Embryonic facial prominence (tissue), 1 donor: Measurements from ENCODE around the gene LAMA2.

Experiments
- DNase-seq: peaks from one replicate; pipeline ENCODE4 v3.0.0-alpha.2; 2016; ENCODE audit errors: extremely low spot score

LAMA2 gene

GRCh38 chr6:129263176-129263575 is 380.2 kb downstream of the LAMA2 start:
- DNase-seq, result no peak

- no peak for DNase-seq
These were observed 381.6 kb downstream of the LAMA2 start for GRCh38 chr6:129264480-129265045.

- no peak for DNase-seq
These were observed 384.1 kb downstream of the LAMA2 start for GRCh38 chr6:129267028-129267427.

- no peak for DNase-seq
These were observed 386.1 kb downstream of the LAMA2 start for GRCh38 chr6:129269076-129269475.

- DNase-seq, result no peak
These were observed 387.0 kb downstream of the LAMA2 start for GRCh38 chr6:129269891-129270290.

GRCh38 chr6:129270450-129270849 is 387.5 kb downstream of the LAMA2 start:
- no peak for DNase-seq

- no peak for DNase-seq
These were observed 390.2 kb downstream of the LAMA2 start for GRCh38 chr6:129273161-129273560.

- no peak for DNase-seq
These were observed 393.5 kb downstream of the LAMA2 start for GRCh38 chr6:129276461-129276860.

- no peak for DNase-seq
These were observed 394.0 kb downstream of the LAMA2 start for GRCh38 chr6:129276986-129277385.

GRCh38 chr6:129279343-129280292 is 396.7 kb downstream of the LAMA2 start:
- DNase-seq, result no peak

- no peak for DNase-seq
These were observed 397.3 kb downstream of the LAMA2 start for GRCh38 chr6:129280293-129280644.

GRCh38 chr6:129280749-129281148 is 397.8 kb downstream of the LAMA2 start:
- no peak for DNase-seq

GRCh38 chr6:129281168-129281796 is 398.3 kb downstream of the LAMA2 start:
- DNase-seq, result no peak

- DNase-seq, result no peak
These were observed 399.1 kb downstream of the LAMA2 start for GRCh38 chr6:129282019-129282418.

GRCh38 chr6:129284225-129284624 is 401.3 kb downstream of the LAMA2 start:
- DNase-seq, result no peak

GRCh38 chr6:129287231-129288177 is 404.6 kb downstream of the LAMA2 start:
- DNase-seq, result no peak

GRCh38 chr6:129289442-129289841 is 406.5 kb downstream of the LAMA2 start:
- DNase-seq, result no peak

GRCh38 chr6:129292836-129293235 is 409.9 kb downstream of the LAMA2 start:
- no peak for DNase-seq

- no peak for DNase-seq
These were observed 414.7 kb downstream of the LAMA2 start for GRCh38 chr6:129297592-129297991.

GRCh38 chr6:129302671-129303070 is 419.7 kb downstream of the LAMA2 start:
- no peak for DNase-seq

GRCh38 chr6:129306826-129307225 is 423.9 kb downstream of the LAMA2 start:
- no peak for DNase-seq

- no peak for DNase-seq
These were observed 424.9 kb downstream of the LAMA2 start for GRCh38 chr6:129307845-129308244.
